A549 (cell line): ENCODE data around the gene MAP1LC3A. TPM values are rescaled to one million over a fixed set of nuclear protein-coding genes. Genes with fewer than 3 reads are reported as not detected.

Experiments
- ATAC-seq, 2 experiments: fragments of 200-7000 bp in 1 of 2; fragments of >200 bp in 1 of 2; cut with Nextera tagmentation in 1 of 2; cut with Tn5 transposase in 1 of 2; 3 replicates each; pipeline versions ENCODE4 v1.8.0 to v1.9.1; 2018 to 2020; ENCODE audit warnings: mild to moderate bottlenecking in 1 of 2, moderate library complexity in 1 of 2
- CTCF ChIA-PET: fragments of 300-600 bp; sonication (Branson Sonifier 250); formaldehyde crosslinking; extraction: SDS; loops from one replicate; lab custom pipeline; 2021; ENCODE audit warnings: antibody characterized with exemption, inconsistent platforms; lab: Yijun Ruan, JAX
- POLR2A ChIA-PET: fragments of 350-600 bp; formaldehyde crosslinking; extraction: SDS; loops from one replicate; lab custom pipeline; 2021; ENCODE audit warnings: antibody characterized with exemption, inconsistent platforms; lab: Yijun Ruan, JAX
- DNase-seq, 2 experiments: peaks; one replicate each; pipeline versions ENCODE4 v3.0.0 to v3.0.0-alpha.2; 2011 to 2016; ENCODE audit warnings: low read depth in 1 of 2, low spot score in 1 of 2
- FAIRE-seq: peaks from 2 replicates; lab custom pipeline; 2011; peaks lifted over from hg19 to GRCh38; lab: Jason Lieb, UNC
- H3K27ac ChIP-seq, 2 experiments: fragments of >200 bp; sonication (Bioruptor Twin); formaldehyde crosslinking; 3 replicates each; pipeline ENCODE4 v1.5.1; 2016 to 2017
- H3K4me1 ChIP-seq: fragments of >200 bp; sonication (Bioruptor Twin); formaldehyde crosslinking; 3 replicates; pipeline ENCODE4 v1.6.1; 2016
- H3K4me2 ChIP-seq: fragments of >200 bp; sonication (Bioruptor Twin); formaldehyde crosslinking; 3 replicates; pipeline ENCODE4 v1.6.1; 2016
- H3K4me3 ChIP-seq: fragments of >200 bp; sonication (Bioruptor Twin); formaldehyde crosslinking; 3 replicates; pipeline ENCODE4 v1.5.1; 2016
- H3K9me3 ChIP-seq: fragments of >200 bp; sonication (Bioruptor Twin); formaldehyde crosslinking; 3 replicates; pipeline ENCODE4 v1.6.1; 2016
- ATOH8 ChIP-seq: fragments of 250-450 bp; sonication (Bioruptor Pico); IDR thresholded peaks from 2 replicates; pipeline ENCODE4 v1.5.0; 2020; ENCODE audit warnings: low read depth, mild to moderate bottlenecking, moderate library complexity
- CHD4 ChIP-seq: fragments of 200-600 bp; sonication (generic); IDR thresholded peaks from 2 replicates; pipeline ENCODE4 v1.6.1; 2016; ENCODE audit warnings: antibody characterized with exemption, mild to moderate bottlenecking, borderline replicate concordance
- CTCF ChIP-seq: fragments of >200 bp; sonication (Bioruptor Twin); formaldehyde crosslinking; IDR thresholded peaks from 3 replicates; pipeline ENCODE4 v1.5.1; 2016
- EP300 ChIP-seq, 2 experiments: fragments of >200 bp; sonication (Bioruptor Twin); formaldehyde crosslinking; IDR thresholded peaks; 2 replicates in 1 of 2; 3 replicates in 1 of 2; pipeline ENCODE4 v1.6.1; 2016 to 2017
- ESRRA ChIP-seq: fragments of 150-350 bp; IDR thresholded peaks from 2 replicates; pipeline ENCODE4 v1.6.1; 2014; ENCODE audit warnings: mild to moderate bottlenecking, low read length, borderline replicate concordance
- FOXS1 ChIP-seq: fragments of 250-450 bp; sonication (Bioruptor Pico); IDR thresholded peaks from 2 replicates; pipeline ENCODE4 v1.5.0; 2020; ENCODE audit warnings: mild to moderate bottlenecking, moderate library complexity
- GATA3 ChIP-seq: IDR thresholded peaks from 2 replicates; pipeline ENCODE4 v1.6.1; 2012; ENCODE audit warnings: borderline replicate concordance
- HOXA7 ChIP-seq: fragments of 250-450 bp; sonication (Bioruptor Pico); IDR thresholded peaks from 2 replicates; pipeline ENCODE4 v1.5.0; 2020; ENCODE audit warnings: mild to moderate bottlenecking, moderate library complexity
- HOXB13 ChIP-seq: fragments of 250-450 bp; sonication (Bioruptor Pico); IDR thresholded peaks from 2 replicates; pipeline ENCODE4 v1.5.0; 2020; ENCODE audit warnings: low read depth, mild to moderate bottlenecking, moderate library complexity
- JUN ChIP-seq, 2 experiments: fragments of >200 bp; sonication (Bioruptor Twin); formaldehyde crosslinking; IDR thresholded peaks; 2 replicates in 1 of 2; 3 replicates in 1 of 2; pipeline ENCODE4 v1.6.1; 2016 to 2017
- KDM1A ChIP-seq: fragments of 200-600 bp; sonication (generic); IDR thresholded peaks from 2 replicates; pipeline ENCODE4 v1.6.1; 2016; ENCODE audit warnings: low read depth, mild to moderate bottlenecking
- MAX ChIP-seq: IDR thresholded peaks from 2 replicates; pipeline ENCODE4 v1.6.1; 2012
- NFE2L2 ChIP-seq: fragments of 150-350 bp; conservative IDR thresholded peaks from 2 replicates; pipeline ENCODE4 v1.6.1; 2014; ENCODE audit warnings: low read length
- PHF8 ChIP-seq: fragments of 200-600 bp; sonication (generic); IDR thresholded peaks from 2 replicates; pipeline ENCODE4 v1.6.1; 2016; ENCODE audit warnings: low read depth, mild to moderate bottlenecking, antibody characterized with exemption, moderate library complexity, borderline replicate concordance
- POLR2A ChIP-seq: IDR thresholded peaks from 2 replicates; pipeline ENCODE4 v1.6.1; 2012; ENCODE audit warnings: mild to moderate bottlenecking, low read length
- RAD21 ChIP-seq, 2 experiments: fragments of >200 bp in 1 of 2; sonication (Bioruptor Twin) in 1 of 2; formaldehyde crosslinking in 1 of 2; IDR thresholded peaks in 1 of 2; conservative IDR thresholded peaks in 1 of 2; 2 replicates in 1 of 2; 3 replicates in 1 of 2; pipeline ENCODE4 v1.6.1; 2012 to 2018; ENCODE audit warnings: inconsistent platforms in 1 of 2
- RCOR1 ChIP-seq: fragments of 150-350 bp; IDR thresholded peaks from 2 replicates; pipeline ENCODE4 v1.6.1; 2014; ENCODE audit warnings: antibody characterized with exemption, low read length, low read depth
- TFCP2L1 ChIP-seq: fragments of 250-450 bp; sonication (Bioruptor Pico); IDR thresholded peaks from 2 replicates; pipeline ENCODE4 v1.5.0; 2021; ENCODE audit warnings: mild to moderate bottlenecking
- TP53 ChIP-seq: fragments of 250-450 bp; sonication (Bioruptor Pico); IDR thresholded peaks from 2 replicates; pipeline ENCODE4 v1.5.0; 2021; ENCODE audit warnings: mild to moderate bottlenecking, moderate library complexity
- USF2 ChIP-seq: fragments of 450-650 bp; IDR thresholded peaks from 2 replicates; pipeline ENCODE4 v1.6.1; 2014; ENCODE audit warnings: antibody characterized with exemption
- ZC3H11A ChIP-seq: fragments of 450-650 bp; IDR thresholded peaks from 2 replicates; pipeline ENCODE4 v1.6.1; 2014; ENCODE audit warnings: antibody characterized with exemption, mild to moderate bottlenecking
- ZSCAN20 ChIP-seq: fragments of 250-450 bp; sonication (Bioruptor Pico); IDR thresholded peaks from 2 replicates; pipeline ENCODE4 v1.8.0; 2022; ENCODE audit warnings: mild to moderate bottlenecking, moderate library complexity
- WGBS: methylation state at CpG from one replicate; pipeline ENCODE4 v1.1.6; 2017; ENCODE audit errors: missing lambda C conversion rate; 5-methylcytosine and 5-hydroxymethylcytosine counted together
- polyA plus RNA-seq, 4 experiments: library from polyadenylated mRNA; depleted of rRNA in 3 of 4; stranded (reverse); fragments of >200 nt; fragmentation: RNase III in 1 of 4; extraction: RNeasy Plus Mini Kit Qiagen cat#74134 plus additional on column Dnase treatment in 1 of 4; gene quantifications; 2 replicates in 3 of 4; 3 replicates in 1 of 4; pipeline ENCODE4 v1.2.3, GENCODE V29; 2011 to 2017
- TF ChIP-seq, protein P1 (sequence below): IDR thresholded peaks from 2 replicates; pipeline ENCODE4 v1.6.1; 2012

MAP1LC3A gene
- polyA plus RNA-seq, 2 of the 4 experiments (the other 2 are of a cell fraction): 4.3 to 15.7 TPM

- FAIRE-seq: no peak
Observed at GRCh38 chr20:34581341-34582184, 23.0 kb downstream of the MAP1LC3A start.

GRCh38 chr20:34582221-34582620, 23.7 kb downstream of the MAP1LC3A start:
- ChIA-PET POLR2A (no interaction called here), CTCF (interaction anchor here (0.9 to 7.7 kb wide), 4 partner anchors 19 to 392 kb away, joined by 3 to 108 read pairs (median 32); partner anchors contain the start of gene TP53INP2)
- no peak for ATAC-seq
- H3K4me3 ChIP-seq: no peak overlapping the region
- TF ChIP-seq TFCP2L1 (CRISPR knock-in tag) (no peak), EP300 (IDR thresholded peaks at IDR 0.05) (no peak), ESRRA (no peak), GATA3 (no peak), JUN (IDR thresholded peaks at IDR 0.05) (no peak), KDM1A (no peak), RAD21 (conservative IDR thresholded peaks at IDR 0.05 in 1 of 2, IDR thresholded peaks at IDR 0.05 in 1 of 2) (no peak), ZSCAN20 (CRISPR knock-in tag) (no peak)
- 89% methylated on average over 4 of the region's 4 CpGs for WGBS
- no peaks in the 10 kb centered on the region for H3K9me3 ChIP-seq
- DNase-seq: no peak
- no peak for FAIRE-seq
- no peak overlapping the region for H3K4me2 ChIP-seq
- no peak overlapping the region for H3K27ac ChIP-seq
- H3K4me1 ChIP-seq: peaks cover 15% of the 10 kb centered on the region; the same call in 2 of the 3 replicates

More at GRCh38 chr20:34581341-34582184, 23.0 kb downstream of the MAP1LC3A start:
- no peak for TF ChIP-seq TP53 (CRISPR knock-in tag)
- TF ChIP-seq ATOH8 (CRISPR knock-in tag): no peak
- TF ChIP-seq FOXS1 (CRISPR knock-in tag): no peak
- no peak for TF ChIP-seq HOXA7 (CRISPR knock-in tag)
- TF ChIP-seq PHF8: no peak
- no peak for TF ChIP-seq CTCF
- TF ChIP-seq ZSCAN20 (CRISPR knock-in tag): no peak
- TF ChIP-seq GATA3: no peak
- no peak for TF ChIP-seq MAX
- TF ChIP-seq, protein P1, sequence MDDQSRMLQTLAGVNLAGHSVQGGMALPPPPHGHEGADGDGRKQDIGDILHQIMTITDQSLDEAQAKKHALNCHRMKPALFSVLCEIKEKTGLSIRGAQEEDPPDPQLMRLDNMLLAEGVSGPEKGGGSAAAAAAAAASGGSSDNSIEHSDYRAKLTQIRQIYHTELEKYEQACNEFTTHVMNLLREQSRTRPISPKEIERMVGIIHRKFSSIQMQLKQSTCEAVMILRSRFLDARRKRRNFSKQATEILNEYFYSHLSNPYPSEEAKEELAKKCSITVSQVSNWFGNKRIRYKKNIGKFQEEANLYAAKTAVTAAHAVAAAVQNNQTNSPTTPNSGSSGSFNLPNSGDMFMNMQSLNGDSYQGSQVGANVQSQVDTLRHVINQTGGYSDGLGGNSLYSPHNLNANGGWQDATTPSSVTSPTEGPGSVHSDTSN: no peak
- no peak for TF ChIP-seq USF2
- TF ChIP-seq ZC3H11A: no peak
- TF ChIP-seq CHD4: no peak
- TF ChIP-seq EP300 (IDR thresholded peaks at IDR 0.05): no peak
- TF ChIP-seq NFE2L2: no peak
- TF ChIP-seq POLR2A: no peak
- TF ChIP-seq HOXB13: no peak
- TF ChIP-seq RCOR1: no peak
- no peak for DNase-seq
- no peaks in the 10 kb centered on the region for H3K9me3 ChIP-seq
- H3K27ac ChIP-seq: no peak overlapping the region
- ATAC-seq: no peak
- POLR2A ChIA-PET: no interaction called here
- 92% methylated on average over 11 of the region's 11 CpGs for WGBS
- no peak overlapping the region for H3K4me3 ChIP-seq
- CTCF ChIA-PET: interaction anchor here (0.9 to 7.7 kb wide), 4 partner anchors 16 to 186 kb away, joined by 4 to 108 read pairs (median 44); partner anchors contain the start of gene TP53INP2
- peaks cover 15% of the 10 kb centered on the region; the same call in 2 of the 3 replicates for H3K4me1 ChIP-seq
- H3K4me2 ChIP-seq: no peak overlapping the region
